Stomach (tissue), 4 donors: ENCODE results near the gene ACKR3.

Experiments used
- CTCF ChIP-seq, 7 experiments: fragments of 450-650 bp in 4 of 7; fragments of 200-600 bp in 3 of 7; sonication (generic) in 3 of 7; IDR thresholded peaks; one replicate each; pipeline ENCODE4 v1.5.1; 2016 to 2019; ENCODE audit warnings: antibody characterized with exemption in 7 of 7, control low read depth in 2 of 7, mild to moderate bottlenecking in 1 of 7
- POLR2A ChIP-seq, 4 donors: fragments of 450-650 bp; IDR thresholded peaks; one replicate each; pipeline ENCODE4 v1.6.1; 2016; ENCODE audit warnings: antibody characterized with exemption in 4 of 4, control low read depth in 2 of 4, mild to moderate bottlenecking in 1 of 4, moderate library complexity in 1 of 4

GRCh38 chr2:236625156-236625690, 55.6 kb downstream of the ACKR3 start:
- TF ChIP-seq CTCF (IDR thresholded peaks at IDR 0.05) = no peak
- no peak for TF ChIP-seq POLR2A (IDR thresholded peaks at IDR 0.05)
